GM10248 (cell line): Measurements from ENCODE around the gene STARD3.

ENCODE experiments used
- CTCF ChIA-PET: fragments of 300-600 bp; sonication (Branson Sonifier 250); formaldehyde crosslinking; extraction: SDS; loops from one replicate; lab custom pipeline; 2021; ENCODE audit warnings: antibody characterized with exemption; lab: Yijun Ruan, JAX
- POLR2A ChIA-PET: fragments of 350-650 bp; sonication (Branson Sonifier 250); formaldehyde crosslinking; extraction: SDS; loops from one replicate; lab custom pipeline; 2020; ENCODE audit warnings: antibody characterized with exemption; lab: Yijun Ruan, JAX
- DNase-seq: peaks from one replicate; pipeline ENCODE4 v3.0.0; 2012; ENCODE audit errors: extremely low spot score
- TF ChIP-seq, protein P1 (sequence below): IDR thresholded peaks from 2 replicates; pipeline ENCODE4 v1.5.1; 2012; ENCODE audit warnings: mild to moderate bottlenecking, low read depth; ENCODE audit errors: extremely low read depth, missing control alignments, control extremely low read depth

Gene STARD3

DNA sequence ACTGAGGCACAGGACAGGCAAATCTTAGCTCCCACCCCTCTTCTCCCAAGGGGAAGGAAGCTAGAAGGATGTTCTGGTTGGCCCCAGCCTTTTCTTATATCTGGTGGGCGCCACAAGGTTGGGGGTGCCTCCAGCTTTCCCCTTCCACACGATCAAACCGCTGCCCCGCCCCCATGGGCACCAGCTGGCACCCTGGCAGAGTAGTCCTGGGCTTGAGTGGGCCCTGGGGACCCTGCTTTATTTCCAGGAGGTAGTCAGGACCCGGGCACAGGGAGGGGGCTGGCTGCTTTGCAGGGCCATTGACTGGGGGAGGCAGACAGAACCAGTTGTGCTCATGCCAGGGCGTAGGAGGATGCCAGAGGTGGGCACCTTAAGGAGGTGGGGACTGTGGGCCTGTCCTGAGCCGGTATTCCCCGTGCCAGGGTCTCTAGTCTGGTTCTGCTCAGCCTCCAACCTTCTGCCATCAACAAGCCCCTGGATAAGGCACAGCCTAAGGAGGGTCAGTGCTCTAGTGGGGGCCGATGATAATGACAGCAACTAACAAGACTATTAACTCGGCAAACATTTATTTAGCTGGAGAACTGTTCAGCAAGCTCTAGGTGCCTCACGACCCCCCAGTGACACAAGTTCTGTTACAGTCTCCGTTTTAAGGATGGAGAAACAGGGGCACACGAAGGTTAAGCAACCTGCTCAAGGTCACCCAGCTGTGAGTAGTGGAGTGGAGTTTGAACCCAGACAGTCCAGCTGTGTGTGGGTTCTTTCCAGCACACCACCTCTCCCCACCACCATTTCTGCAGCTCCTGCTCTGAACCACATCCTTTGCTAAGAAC is 17.8 kb upstream of the STARD3 start:
- ChIA-PET CTCF (interaction anchor here (0.8 to 9.5 kb wide), 12 partner anchors 9 to 388 kb away, joined by 3 to 166 read pairs (median 75); partner anchors contain the start of genes MIEN1, PNMT, STARD3 and TCAP), POLR2A (no interaction called here)
- TF ChIP-seq, protein P1, sequence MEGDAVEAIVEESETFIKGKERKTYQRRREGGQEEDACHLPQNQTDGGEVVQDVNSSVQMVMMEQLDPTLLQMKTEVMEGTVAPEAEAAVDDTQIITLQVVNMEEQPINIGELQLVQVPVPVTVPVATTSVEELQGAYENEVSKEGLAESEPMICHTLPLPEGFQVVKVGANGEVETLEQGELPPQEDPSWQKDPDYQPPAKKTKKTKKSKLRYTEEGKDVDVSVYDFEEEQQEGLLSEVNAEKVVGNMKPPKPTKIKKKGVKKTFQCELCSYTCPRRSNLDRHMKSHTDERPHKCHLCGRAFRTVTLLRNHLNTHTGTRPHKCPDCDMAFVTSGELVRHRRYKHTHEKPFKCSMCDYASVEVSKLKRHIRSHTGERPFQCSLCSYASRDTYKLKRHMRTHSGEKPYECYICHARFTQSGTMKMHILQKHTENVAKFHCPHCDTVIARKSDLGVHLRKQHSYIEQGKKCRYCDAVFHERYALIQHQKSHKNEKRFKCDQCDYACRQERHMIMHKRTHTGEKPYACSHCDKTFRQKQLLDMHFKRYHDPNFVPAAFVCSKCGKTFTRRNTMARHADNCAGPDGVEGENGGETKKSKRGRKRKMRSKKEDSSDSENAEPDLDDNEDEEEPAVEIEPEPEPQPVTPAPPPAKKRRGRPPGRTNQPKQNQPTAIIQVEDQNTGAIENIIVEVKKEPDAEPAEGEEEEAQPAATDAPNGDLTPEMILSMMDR = no peak
- DNase-seq = no peak

DNA sequence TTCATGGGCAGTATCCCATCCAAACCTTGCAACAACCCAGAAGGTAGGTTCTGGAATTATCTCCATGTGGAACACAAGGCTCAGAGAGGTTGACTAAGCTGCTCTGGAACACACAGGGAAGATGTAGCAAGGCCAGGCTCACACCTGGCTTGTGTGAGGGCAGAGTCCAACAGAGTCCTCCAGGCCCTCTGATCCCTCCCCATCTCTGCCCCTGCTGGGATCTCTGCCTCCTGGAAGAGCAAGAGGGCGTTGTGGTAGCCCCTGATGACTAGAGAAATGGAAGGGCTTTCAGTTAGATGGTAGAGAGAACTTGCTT is 17.2 kb upstream of the STARD3 start:
- CTCF ChIA-PET = interaction anchor here (0.8 to 9.5 kb wide), 13 partner anchors 9 to 388 kb away, joined by 3 to 166 read pairs (median 57); partner anchors contain the start of genes MIEN1, PNMT, PSMD3 and STARD3
- TF ChIP-seq, protein P1 = no peak
- no peak for DNase-seq
- POLR2A ChIA-PET = no interaction called here

DNA sequence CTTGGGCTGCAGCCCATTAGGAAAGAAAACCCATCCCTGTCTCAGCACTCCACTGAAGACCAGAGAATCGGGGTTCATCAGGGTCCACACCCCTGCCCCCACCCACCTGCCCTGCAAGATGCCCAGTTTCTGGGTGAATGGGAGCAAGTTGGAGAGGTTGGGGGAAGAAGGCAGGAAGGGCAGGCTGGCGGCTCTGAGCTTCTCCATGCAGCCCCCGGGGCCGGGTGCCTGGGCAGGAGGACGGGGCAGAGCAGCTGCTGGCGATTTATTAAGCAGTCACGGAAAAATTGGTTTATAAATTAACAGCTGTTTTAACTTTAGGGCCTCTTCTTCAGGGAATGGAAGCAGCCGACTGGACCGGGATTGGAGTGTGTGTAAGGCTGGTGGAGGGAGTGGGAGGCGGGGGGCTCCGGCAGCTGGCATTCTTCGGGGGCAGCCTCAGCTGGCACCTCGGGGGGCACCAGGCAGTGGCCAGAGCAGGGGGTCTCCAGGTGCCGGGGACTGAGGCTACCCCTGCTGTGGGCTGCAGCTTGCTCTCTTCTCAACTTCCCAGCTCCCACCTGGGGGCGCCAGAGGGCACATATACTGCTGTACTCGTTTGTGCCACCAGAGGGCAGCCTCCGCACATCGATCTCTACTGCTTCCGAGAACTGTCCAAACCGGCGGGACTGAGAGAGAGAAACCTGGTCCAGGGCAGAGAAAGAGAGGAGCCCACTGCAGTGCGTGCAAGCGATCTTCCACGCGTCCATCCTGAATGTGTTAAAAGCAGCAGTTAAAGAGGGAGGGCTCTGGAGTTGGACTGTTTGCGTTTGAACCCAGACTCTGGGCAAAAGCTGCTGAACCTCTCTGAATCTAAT is 15.2 kb upstream of the STARD3 start:
- peak; percentile 90 for DNase-seq
- CTCF ChIA-PET = interaction anchor here (0.5 to 9.5 kb wide), 99 partner anchors 9 to 546 kb away, joined by 3 to 166 read pairs (median 4); partner anchors contain the start of genes ARL5C, CSF3, GRB7 and MIEN1
- TF ChIP-seq, protein P1 = peak; percentile 100
- POLR2A ChIA-PET = interaction anchor here (0.8 kb wide), 1 partner anchor 359 kb away, joined by 3 read pairs; the partner anchor contains the start of gene PSMD3

DNA sequence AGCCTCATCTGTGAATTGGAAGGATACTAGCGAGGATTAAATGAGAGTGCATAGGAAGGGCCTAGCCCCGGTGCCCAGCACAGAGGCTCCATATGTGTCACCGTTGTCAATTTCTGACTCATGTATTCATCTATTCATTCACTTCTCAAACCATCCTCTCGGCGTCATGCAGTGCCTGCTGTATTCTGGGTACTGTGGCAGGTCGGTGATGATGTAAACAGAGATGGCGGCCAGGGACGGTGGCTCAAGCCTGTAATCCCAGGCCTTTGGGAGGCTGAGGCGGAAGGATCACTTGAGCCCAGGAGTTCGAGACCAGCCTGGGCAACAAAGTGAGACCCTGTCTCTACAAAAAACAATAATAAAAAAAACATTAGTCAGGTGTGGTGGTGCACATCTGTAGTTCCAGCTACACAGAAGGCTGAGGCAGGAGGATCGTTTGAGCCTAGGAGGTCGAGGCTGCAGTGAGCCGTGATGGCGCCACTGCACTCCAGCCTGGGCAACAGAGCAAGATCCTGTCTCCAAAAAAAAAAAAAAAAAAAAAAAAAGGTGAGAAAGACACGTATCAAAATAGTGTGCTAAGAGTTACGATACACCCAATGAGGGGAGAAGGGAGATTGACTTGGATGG is 14.5 kb upstream of the STARD3 start:
- no peak for DNase-seq
- ChIA-PET CTCF (interaction anchor here (0.6 to 9.5 kb wide), 66 partner anchors 9 to 416 kb away, joined by 3 to 166 read pairs (median 5); partner anchors contain the start of genes GRB7, MIEN1, PGAP3 and PNMT), POLR2A (no interaction called here)
- TF ChIP-seq, protein P1 = no peak

DNA sequence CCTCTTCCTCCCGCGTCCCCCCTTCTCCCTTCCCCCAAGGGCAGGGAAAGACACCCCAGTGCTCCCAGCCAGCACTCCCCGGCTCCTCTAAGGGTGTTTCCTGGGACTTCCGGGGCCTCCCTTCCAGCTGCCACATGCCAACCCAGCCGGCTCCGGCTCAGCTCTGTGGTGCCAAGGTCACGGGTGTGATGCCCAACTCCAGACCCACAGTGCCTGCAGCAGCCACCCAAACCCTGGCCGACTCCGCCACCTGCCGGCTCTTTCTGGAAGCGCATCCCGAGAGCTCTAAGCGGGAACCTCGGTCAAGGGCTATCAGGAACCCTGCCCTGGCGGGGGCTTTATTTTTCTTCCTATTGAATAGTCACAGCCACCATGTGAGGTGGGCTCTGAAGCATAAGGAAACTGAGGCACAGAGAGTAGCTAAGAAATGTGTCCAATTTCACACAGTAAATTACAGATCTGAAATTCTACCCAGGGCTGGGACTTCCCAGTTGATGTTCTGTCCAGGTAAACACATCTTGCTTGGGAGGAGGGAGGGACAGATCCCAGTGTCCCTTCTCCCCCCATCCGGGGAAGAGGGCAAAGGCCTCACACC is 13.5 kb upstream of the STARD3 start:
- TF ChIP-seq, protein P1 = peak; percentile 94
- ChIA-PET POLR2A (interaction anchor here (0.6 kb wide), 2 partner anchors 9 to 174 kb away, joined by 3 to 4 read pairs; no protein-coding TSS in a partner anchor), CTCF (interaction anchor here (0.6 to 9.5 kb wide), 42 partner anchors 9 to 463 kb away, joined by 3 to 166 read pairs (median 4); partner anchors contain the start of genes MIEN1, PNMT, PSMD3 and STARD3)
- DNase-seq = peak; percentile 84
